GM23338 (cell line): Measurements from ENCODE around the gene SUGP1. TPM values are rescaled to one million over a fixed set of nuclear protein-coding genes. Genes with fewer than 3 reads are reported as not detected.

ENCODE experiments used
- ATAC-seq: fragments of 200-7000 bp; cut with Tn5 transposase; 3 replicates; pipeline ENCODE4 v1.9.1; 2020
- DNase-seq: peaks from one replicate; pipeline ENCODE4 v3.0.0-alpha.2; 2015; ENCODE audit warnings: low spot score
- H2AFZ ChIP-seq: fragments of 200-600 bp; sonication (generic); 2 replicates; pipeline ENCODE4 v1.8.0; 2016; ENCODE audit warnings: antibody characterized with exemption, mild to moderate bottlenecking, moderate library complexity
- H3F3A ChIP-seq: fragments of 200-600 bp; sonication (generic); replicated peaks from 2 replicates; pipeline ENCODE4 v1.8.0; 2017; ENCODE audit warnings: antibody characterized with exemption, mixed run types, low read depth
- H3K27ac ChIP-seq: fragments of 200-600 bp; sonication (generic); 2 replicates; pipeline ENCODE4 v1.6.1; 2016; ENCODE audit warnings: low read depth
- H3K27me3 ChIP-seq: fragments of 200-600 bp; sonication (generic); 2 replicates; pipeline ENCODE4 v1.8.0; 2016; ENCODE audit warnings: mild to moderate bottlenecking, mixed run types, moderate library complexity; ENCODE audit not compliant: insufficient read depth
- H3K36me3 ChIP-seq: fragments of 200-600 bp; sonication (generic); 2 replicates; pipeline ENCODE4 v1.8.0; 2016; ENCODE audit warnings: mild to moderate bottlenecking; ENCODE audit not compliant: insufficient read depth
- H3K4me1 ChIP-seq: fragments of 200-600 bp; sonication (generic); 2 replicates; pipeline ENCODE4 v1.8.0; 2016; ENCODE audit warnings: mild to moderate bottlenecking, moderate library complexity; ENCODE audit not compliant: insufficient read depth
- H3K4me2 ChIP-seq: fragments of 200-600 bp; sonication (generic); 2 replicates; pipeline ENCODE4 v1.7.1; 2017; ENCODE audit warnings: mixed run types
- H3K4me3 ChIP-seq: fragments of 200-600 bp; sonication (generic); 2 replicates; pipeline ENCODE4 v1.6.1; 2016; ENCODE audit warnings: mixed run types
- H3K79me2 ChIP-seq: fragments of 200-600 bp; sonication (generic); replicated peaks from 2 replicates; pipeline ENCODE4 v1.8.0; 2017; ENCODE audit warnings: mild to moderate bottlenecking; ENCODE audit not compliant: insufficient read depth
- H3K9me2 ChIP-seq: fragments of 200-600 bp; sonication (generic); 2 replicates; pipeline ENCODE4 v1.8.0; 2017; ENCODE audit not compliant: insufficient read depth
- H4K20me1 ChIP-seq: fragments of 200-600 bp; sonication (generic); replicated peaks from 2 replicates; pipeline ENCODE4 v1.8.0; 2017; ENCODE audit warnings: mild to moderate bottlenecking; ENCODE audit not compliant: insufficient read depth
- H3K27ac Mint-ChIP-seq: 2 replicates; pipeline ENCODE4 v1.8.0; 2020; ENCODE audit warnings: inconsistent platforms, mild to moderate bottlenecking, moderate library complexity, mixed read lengths
- H3K27me3 Mint-ChIP-seq: 3 replicates; pipeline ENCODE4 v1.8.0; 2022; ENCODE audit warnings: low read depth, mild to moderate bottlenecking, moderate library complexity, mixed read lengths, inconsistent platforms; ENCODE audit not compliant: insufficient read depth, poor library complexity
- H3K36me3 Mint-ChIP-seq: 3 replicates; pipeline ENCODE4 v1.8.0; 2021; ENCODE audit warnings: low read depth, mild to moderate bottlenecking, inconsistent platforms, moderate library complexity, mixed read lengths
- H3K4me1 Mint-ChIP-seq: 3 replicates; pipeline ENCODE4 v1.8.0; 2020; ENCODE audit warnings: mild to moderate bottlenecking, inconsistent platforms, mixed read lengths
- H3K4me3 Mint-ChIP-seq: 3 replicates; pipeline ENCODE4 v1.8.0; 2021; ENCODE audit warnings: moderate library complexity, mild to moderate bottlenecking, inconsistent platforms, mixed read lengths
- H3K9me3 Mint-ChIP-seq: 3 replicates; pipeline ENCODE4 v1.8.0; 2020; ENCODE audit warnings: moderate library complexity, mild to moderate bottlenecking, inconsistent platforms, mixed read lengths
- EZH2 ChIP-seq: fragments of 200-600 bp; sonication (generic); IDR thresholded peaks from one replicate; pipeline ENCODE4 v1.8.0; 2017; ENCODE audit warnings: antibody characterized with exemption, mild to moderate bottlenecking, low read depth; ENCODE audit not compliant: unreplicated experiment
- polyA plus RNA-seq: library from polyadenylated mRNA; unstranded; fragments of >200 nt; fragmentation: Nextera tagmentation; extraction: Ambion mirVana; gene quantifications from 2 replicates; pipeline ENCODE4 v1.2.1, GENCODE V29; 2016
- total RNA-seq: library from RNA; depleted of rRNA; stranded (reverse); fragments of >200 nt; shearing (Covaris generic); gene quantifications from 2 replicates; pipeline ENCODE4 v1.2.3, GENCODE V29; 2014
- TF ChIP-seq, protein P1 (sequence below): fragments of 250-450 bp; sonication (Bioruptor Pico); IDR thresholded peaks from 2 replicates; pipeline ENCODE4 v1.5.0; 2020; ENCODE audit warnings: mild to moderate bottlenecking, moderate library complexity
- TF ChIP-seq, protein P2 (sequence below): IDR thresholded peaks from one replicate; pipeline ENCODE4 v1.6.1; 2018; ENCODE audit warnings: antibody characterized with exemption; ENCODE audit not compliant: unreplicated experiment

Gene SUGP1
- total and polyA plus RNA-seq, 2 experiments from 2014 or later = 38.6 to 61.6 TPM

GRCh38 chr19:19294914-19295313 is 25.4 kb downstream of the SUGP1 start:
- Mint-ChIP-seq H3K4me1 (no peaks in the 10 kb centered on the region), H3K9me3 (no peaks in the 10 kb centered on the region), H3K27ac (no peak overlapping the region), H3K27me3 (peaks cover 9% of the 10 kb centered on the region), H3K36me3 (peaks cover 50% of the 10 kb centered on the region), H3K4me3 (no peak overlapping the region)
- H3K36me3 ChIP-seq = peaks cover 13% of the 10 kb centered on the region
- H3F3A ChIP-seq = no peaks in the 10 kb centered on the region
- H2AFZ ChIP-seq = no peak overlapping the region
- no peak for ATAC-seq
- H3K9me2 ChIP-seq = no peaks in the 10 kb centered on the region
- no peaks in the 10 kb centered on the region for H4K20me1 ChIP-seq
- DNase-seq = no peak
- no peak overlapping the region for H3K4me3 ChIP-seq
- no peak overlapping the region for H3K4me2 ChIP-seq
- no peaks in the 10 kb centered on the region for H3K79me2 ChIP-seq
- no peak overlapping the region for H3K27ac ChIP-seq
- H3K27me3 ChIP-seq = no peaks in the 10 kb centered on the region
- TF ChIP-seq, protein P1, sequence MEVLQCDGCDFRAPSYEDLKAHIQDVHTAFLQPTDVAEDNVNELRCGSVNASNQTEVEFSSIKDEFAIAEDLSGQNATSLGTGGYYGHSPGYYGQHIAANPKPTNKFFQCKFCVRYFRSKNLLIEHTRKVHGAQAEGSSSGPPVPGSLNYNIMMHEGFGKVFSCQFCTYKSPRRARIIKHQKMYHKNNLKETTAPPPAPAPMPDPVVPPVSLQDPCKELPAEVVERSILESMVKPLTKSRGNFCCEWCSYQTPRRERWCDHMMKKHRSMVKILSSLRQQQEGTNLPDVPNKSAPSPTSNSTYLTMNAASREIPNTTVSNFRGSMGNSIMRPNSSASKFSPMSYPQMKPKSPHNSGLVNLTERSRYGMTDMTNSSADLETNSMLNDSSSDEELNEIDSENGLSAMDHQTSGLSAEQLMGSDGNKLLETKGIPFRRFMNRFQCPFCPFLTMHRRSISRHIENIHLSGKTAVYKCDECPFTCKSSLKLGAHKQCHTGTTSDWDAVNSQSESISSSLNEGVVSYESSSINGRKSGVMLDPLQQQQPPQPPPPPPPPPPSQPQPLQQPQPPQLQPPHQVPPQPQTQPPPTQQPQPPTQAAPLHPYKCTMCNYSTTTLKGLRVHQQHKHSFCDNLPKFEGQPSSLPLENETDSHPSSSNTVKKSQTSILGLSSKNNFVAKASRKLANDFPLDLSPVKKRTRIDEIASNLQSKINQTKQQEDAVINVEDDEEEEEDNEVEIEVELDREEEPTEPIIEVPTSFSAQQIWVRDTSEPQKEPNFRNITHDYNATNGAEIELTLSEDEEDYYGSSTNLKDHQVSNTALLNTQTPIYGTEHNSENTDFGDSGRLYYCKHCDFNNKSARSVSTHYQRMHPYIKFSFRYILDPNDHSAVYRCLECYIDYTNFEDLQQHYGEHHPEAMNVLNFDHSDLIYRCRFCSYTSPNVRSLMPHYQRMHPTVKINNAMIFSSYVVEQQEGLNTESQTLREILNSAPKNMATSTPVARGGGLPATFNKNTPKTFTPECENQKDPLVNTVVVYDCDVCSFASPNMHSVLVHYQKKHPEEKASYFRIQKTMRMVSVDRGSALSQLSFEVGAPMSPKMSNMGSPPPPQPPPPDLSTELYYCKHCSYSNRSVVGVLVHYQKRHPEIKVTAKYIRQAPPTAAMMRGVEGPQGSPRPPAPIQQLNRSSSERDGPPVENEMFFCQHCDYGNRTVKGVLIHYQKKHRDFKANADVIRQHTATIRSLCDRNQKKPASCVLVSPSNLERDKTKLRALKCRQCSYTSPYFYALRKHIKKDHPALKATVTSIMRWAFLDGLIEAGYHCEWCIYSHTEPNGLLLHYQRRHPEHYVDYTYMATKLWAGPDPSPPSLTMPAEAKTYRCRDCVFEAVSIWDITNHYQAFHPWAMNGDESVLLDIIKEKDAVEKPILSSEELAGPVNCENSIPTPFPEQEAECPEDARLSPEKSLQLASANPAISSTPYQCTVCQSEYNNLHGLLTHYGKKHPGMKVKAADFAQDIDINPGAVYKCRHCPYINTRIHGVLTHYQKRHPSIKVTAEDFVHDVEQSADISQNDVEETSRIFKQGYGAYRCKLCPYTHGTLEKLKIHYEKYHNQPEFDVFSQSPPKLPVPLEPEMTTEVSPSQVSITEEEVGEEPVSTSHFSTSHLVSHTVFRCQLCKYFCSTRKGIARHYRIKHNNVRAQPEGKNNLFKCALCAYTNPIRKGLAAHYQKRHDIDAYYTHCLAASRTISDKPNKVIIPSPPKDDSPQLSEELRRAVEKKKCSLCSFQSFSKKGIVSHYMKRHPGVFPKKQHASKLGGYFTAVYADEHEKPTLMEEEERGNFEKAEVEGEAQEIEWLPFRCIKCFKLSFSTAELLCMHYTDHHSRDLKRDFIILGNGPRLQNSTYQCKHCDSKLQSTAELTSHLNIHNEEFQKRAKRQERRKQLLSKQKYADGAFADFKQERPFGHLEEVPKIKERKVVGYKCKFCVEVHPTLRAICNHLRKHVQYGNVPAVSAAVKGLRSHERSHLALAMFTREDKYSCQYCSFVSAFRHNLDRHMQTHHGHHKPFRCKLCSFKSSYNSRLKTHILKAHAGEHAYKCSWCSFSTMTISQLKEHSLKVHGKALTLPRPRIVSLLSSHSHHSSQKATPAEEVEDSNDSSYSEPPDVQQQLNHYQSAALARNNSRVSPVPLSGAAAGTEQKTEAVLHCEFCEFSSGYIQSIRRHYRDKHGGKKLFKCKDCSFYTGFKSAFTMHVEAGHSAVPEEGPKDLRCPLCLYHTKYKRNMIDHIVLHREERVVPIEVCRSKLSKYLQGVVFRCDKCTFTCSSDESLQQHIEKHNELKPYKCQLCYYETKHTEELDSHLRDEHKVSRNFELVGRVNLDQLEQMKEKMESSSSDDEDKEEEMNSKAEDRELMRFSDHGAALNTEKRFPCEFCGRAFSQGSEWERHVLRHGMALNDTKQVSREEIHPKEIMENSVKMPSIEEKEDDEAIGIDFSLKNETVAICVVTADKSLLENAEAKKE (CRISPR knock-in tag) = no peak
- TF ChIP-seq, protein P2, sequence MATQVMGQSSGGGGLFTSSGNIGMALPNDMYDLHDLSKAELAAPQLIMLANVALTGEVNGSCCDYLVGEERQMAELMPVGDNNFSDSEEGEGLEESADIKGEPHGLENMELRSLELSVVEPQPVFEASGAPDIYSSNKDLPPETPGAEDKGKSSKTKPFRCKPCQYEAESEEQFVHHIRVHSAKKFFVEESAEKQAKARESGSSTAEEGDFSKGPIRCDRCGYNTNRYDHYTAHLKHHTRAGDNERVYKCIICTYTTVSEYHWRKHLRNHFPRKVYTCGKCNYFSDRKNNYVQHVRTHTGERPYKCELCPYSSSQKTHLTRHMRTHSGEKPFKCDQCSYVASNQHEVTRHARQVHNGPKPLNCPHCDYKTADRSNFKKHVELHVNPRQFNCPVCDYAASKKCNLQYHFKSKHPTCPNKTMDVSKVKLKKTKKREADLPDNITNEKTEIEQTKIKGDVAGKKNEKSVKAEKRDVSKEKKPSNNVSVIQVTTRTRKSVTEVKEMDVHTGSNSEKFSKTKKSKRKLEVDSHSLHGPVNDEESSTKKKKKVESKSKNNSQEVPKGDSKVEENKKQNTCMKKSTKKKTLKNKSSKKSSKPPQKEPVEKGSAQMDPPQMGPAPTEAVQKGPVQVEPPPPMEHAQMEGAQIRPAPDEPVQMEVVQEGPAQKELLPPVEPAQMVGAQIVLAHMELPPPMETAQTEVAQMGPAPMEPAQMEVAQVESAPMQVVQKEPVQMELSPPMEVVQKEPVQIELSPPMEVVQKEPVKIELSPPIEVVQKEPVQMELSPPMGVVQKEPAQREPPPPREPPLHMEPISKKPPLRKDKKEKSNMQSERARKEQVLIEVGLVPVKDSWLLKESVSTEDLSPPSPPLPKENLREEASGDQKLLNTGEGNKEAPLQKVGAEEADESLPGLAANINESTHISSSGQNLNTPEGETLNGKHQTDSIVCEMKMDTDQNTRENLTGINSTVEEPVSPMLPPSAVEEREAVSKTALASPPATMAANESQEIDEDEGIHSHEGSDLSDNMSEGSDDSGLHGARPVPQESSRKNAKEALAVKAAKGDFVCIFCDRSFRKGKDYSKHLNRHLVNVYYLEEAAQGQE = no peak
- TF ChIP-seq EZH2 = no peak
- H3K4me1 ChIP-seq = no peaks in the 10 kb centered on the region
